Esophagus squamous epithelium (tissue), 4 donors: Measurements from ENCODE around the gene RNF157.

Experiments used
- CTCF ChIP-seq, 6 experiments: fragments of 450-650 bp in 4 of 6; fragments of 200-600 bp in 2 of 6; sonication (generic) in 2 of 6; IDR thresholded peaks; one replicate each; pipeline ENCODE4 v1.5.1; 2016 to 2019; ENCODE audit warnings: antibody characterized with exemption in 6 of 6, mild to moderate bottlenecking in 4 of 6, moderate library complexity in 4 of 6
- POLR2A ChIP-seq, 4 donors: fragments of 450-650 bp; IDR thresholded peaks; one replicate each; pipeline ENCODE4 v1.6.1; 2017; ENCODE audit warnings: antibody characterized with exemption in 4 of 4, mild to moderate bottlenecking in 4 of 4, moderate library complexity in 3 of 4

GRCh38 chr17:76237859-76238313 lies 2.4 kb downstream of the RNF157 start:
- TF ChIP-seq CTCF (IDR thresholded peaks at IDR 0.05) (no peak), POLR2A (IDR thresholded peaks at IDR 0.05) (no peak)
